Panc1 (cell line): ENCODE results near the gene CA5A.

ENCODE experiments used
- POLR2AphosphoS5 ChIP-seq: IDR thresholded peaks from 2 replicates; pipeline ENCODE4 v1.6.1; 2012; ENCODE audit warnings: mild to moderate bottlenecking, low read depth, low read length, moderate library complexity
- SIN3A ChIP-seq: IDR thresholded peaks from 2 replicates; pipeline ENCODE4 v1.6.1; 2012; ENCODE audit warnings: low read depth, mild to moderate bottlenecking, low read length, moderate library complexity, borderline replicate concordance; ENCODE audit not compliant: insufficient read depth
- TF ChIP-seq, protein P1 (sequence below): fragments of 450-650 bp; IDR thresholded peaks from 2 replicates; pipeline ENCODE4 v1.5.1; 2017; ENCODE audit warnings: mild to moderate bottlenecking

GRCh38 chr16:87845807-87846619, 90.3 kb downstream of the CA5A start:
- TF ChIP-seq, protein P1, sequence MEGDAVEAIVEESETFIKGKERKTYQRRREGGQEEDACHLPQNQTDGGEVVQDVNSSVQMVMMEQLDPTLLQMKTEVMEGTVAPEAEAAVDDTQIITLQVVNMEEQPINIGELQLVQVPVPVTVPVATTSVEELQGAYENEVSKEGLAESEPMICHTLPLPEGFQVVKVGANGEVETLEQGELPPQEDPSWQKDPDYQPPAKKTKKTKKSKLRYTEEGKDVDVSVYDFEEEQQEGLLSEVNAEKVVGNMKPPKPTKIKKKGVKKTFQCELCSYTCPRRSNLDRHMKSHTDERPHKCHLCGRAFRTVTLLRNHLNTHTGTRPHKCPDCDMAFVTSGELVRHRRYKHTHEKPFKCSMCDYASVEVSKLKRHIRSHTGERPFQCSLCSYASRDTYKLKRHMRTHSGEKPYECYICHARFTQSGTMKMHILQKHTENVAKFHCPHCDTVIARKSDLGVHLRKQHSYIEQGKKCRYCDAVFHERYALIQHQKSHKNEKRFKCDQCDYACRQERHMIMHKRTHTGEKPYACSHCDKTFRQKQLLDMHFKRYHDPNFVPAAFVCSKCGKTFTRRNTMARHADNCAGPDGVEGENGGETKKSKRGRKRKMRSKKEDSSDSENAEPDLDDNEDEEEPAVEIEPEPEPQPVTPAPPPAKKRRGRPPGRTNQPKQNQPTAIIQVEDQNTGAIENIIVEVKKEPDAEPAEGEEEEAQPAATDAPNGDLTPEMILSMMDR = no peak
- TF ChIP-seq SIN3A (no peak), POLR2AphosphoS5 (no peak; the same call in 1 of the 2 replicates)
